HepG2 (cell line): ENCODE results near the gene NRSN2. TPM values are rescaled to one million over a fixed set of nuclear protein-coding genes. Genes with fewer than 3 reads are reported as not detected.

Source experiments
- ATF1 ChIP-seq: IDR thresholded peaks from 2 replicates; pipeline ENCODE4 v1.6.1; 2016; ENCODE audit warnings: mild to moderate bottlenecking, control low read depth
- CCAR2 ChIP-seq: fragments of 200-400 bp; formaldehyde crosslinking; optimal IDR thresholded peaks from 2 replicates; pipeline ENCODE3; 2018; ENCODE audit warnings: low read depth, mild to moderate bottlenecking, low read length, moderate library complexity
- CEBPG ChIP-seq: IDR thresholded peaks from 2 replicates; pipeline ENCODE4 v1.6.1; 2016
- HMG20A ChIP-seq: IDR thresholded peaks from 2 replicates; pipeline ENCODE4 v1.6.1; 2016; ENCODE audit warnings: borderline replicate concordance
- KLF9 ChIP-seq: IDR thresholded peaks from 2 replicates; pipeline ENCODE4 v1.6.1; 2016; ENCODE audit warnings: low read depth
- NPAS2 ChIP-seq: sonication (generic); formaldehyde crosslinking; IDR thresholded peaks from 2 replicates; pipeline ENCODE4 v1.8.0; 2022; ENCODE audit warnings: mild to moderate bottlenecking, missing genetic modification reagents, borderline replicate concordance
- PHB2 ChIP-seq: fragments of 450-650 bp; IDR thresholded peaks from 2 replicates; pipeline ENCODE4 v1.6.1; 2018; ENCODE audit not compliant: partially characterized antibody
- PHF8 ChIP-seq: sonication (generic); formaldehyde crosslinking; IDR thresholded peaks from 2 replicates; pipeline ENCODE4 v1.5.0; 2020; ENCODE audit warnings: missing genetic modification reagents
- SIX1 ChIP-seq: sonication (generic); formaldehyde crosslinking; IDR thresholded peaks from 2 replicates; pipeline ENCODE4 v1.4.0; 2020; ENCODE audit warnings: missing genetic modification reagents, borderline replicate concordance
- SKI ChIP-seq: fragments of 450-650 bp; IDR thresholded peaks from one replicate; pipeline ENCODE4 v1.6.1; 2018; ENCODE audit warnings: mild to moderate bottlenecking; ENCODE audit not compliant: partially characterized antibody
- SRSF9 ChIP-seq: fragments of 200-400 bp; formaldehyde crosslinking; IDR thresholded peaks from 2 replicates; pipeline ENCODE4 v1.6.1; 2018; ENCODE audit warnings: borderline replicate concordance, mild to moderate bottlenecking, low read depth, low read length; ENCODE audit not compliant: insufficient read depth, poor library complexity, severe bottlenecking
- ZMYM2 ChIP-seq: sonication (generic); formaldehyde crosslinking; IDR thresholded peaks from 2 replicates; pipeline ENCODE4 v1.8.0; 2022; ENCODE audit warnings: mild to moderate bottlenecking, missing genetic modification reagents
- ZNF121 ChIP-seq: sonication (generic); formaldehyde crosslinking; IDR thresholded peaks from 2 replicates; pipeline ENCODE4 v1.5.0; 2020; ENCODE audit warnings: mild to moderate bottlenecking, missing genetic modification reagents
- ZNF143 ChIP-seq: sonication (generic); formaldehyde crosslinking; IDR thresholded peaks from 2 replicates; pipeline ENCODE4 v1.4.0; 2020; ENCODE audit warnings: missing genetic modification reagents
- ZNF430 ChIP-seq: sonication (generic); formaldehyde crosslinking; IDR thresholded peaks from 2 replicates; pipeline ENCODE4 v1.9.0; 2021; ENCODE audit warnings: mild to moderate bottlenecking, missing genetic modification reagents
- ZNF431 ChIP-seq: sonication (generic); formaldehyde crosslinking; IDR thresholded peaks from 2 replicates; pipeline ENCODE4 v1.9.0; 2022; ENCODE audit warnings: missing genetic modification reagents, low read depth, mild to moderate bottlenecking, borderline replicate concordance
- ZNF563 ChIP-seq: sonication (generic); formaldehyde crosslinking; IDR thresholded peaks from 2 replicates; pipeline ENCODE4 v1.8.0; 2022; ENCODE audit warnings: mild to moderate bottlenecking, moderate library complexity, missing genetic modification reagents
- polyA plus RNA-seq, 8 experiments: library from polyadenylated mRNA; depleted of rRNA in 3 of 8; stranded (reverse) in 7 of 8; unstranded in 1 of 8; fragments of >200 nt; fragmentation: Illumina TruSeq in 4 of 8; extraction: Trizol in 4 of 8; gene quantifications; 2 replicates each; pipeline versions ENCODE4 v1.2.1 to v1.2.3, GENCODE V29; 2011 to 2016; ENCODE audit warnings: low read depth in 4 of 8, missing spikeins in 1 of 8, mixed read lengths in 1 of 8; ENCODE audit not compliant: insufficient read depth in 1 of 8
- total RNA-seq, 5 experiments: library from RNA; depleted of rRNA; stranded (reverse); fragments of >200 nt; fragmentation: Illumina TruSeq; extraction: Trizol; gene quantifications; 2 replicates each; pipeline ENCODE4 v1.2.3, GENCODE V29; 2016; ENCODE audit warnings: low read depth in 1 of 5
- TF ChIP-seq, protein P1 (sequence below): sonication (generic); formaldehyde crosslinking; IDR thresholded peaks from 2 replicates; pipeline ENCODE4 v1.5.1; 2020; ENCODE audit warnings: mild to moderate bottlenecking, moderate library complexity, missing genetic modification reagents
- TF ChIP-seq, protein P2 (sequence below): sonication (generic); formaldehyde crosslinking; conservative IDR thresholded peaks from 2 replicates; pipeline ENCODE4 v1.8.1; 2023; ENCODE audit warnings: missing genetic modification reagents
- TF ChIP-seq, protein P3 (sequence below): sonication (generic); formaldehyde crosslinking; IDR thresholded peaks from 2 replicates; pipeline ENCODE4 v1.4.0; 2020; ENCODE audit warnings: missing genetic modification reagents

Gene NRSN2
- total and polyA plus RNA-seq, 2 of the 13 experiments (the other 11 are each of a cell fraction or from before 2014, with no cell fraction given) = 32.3 to 49.4 TPM

DNA sequence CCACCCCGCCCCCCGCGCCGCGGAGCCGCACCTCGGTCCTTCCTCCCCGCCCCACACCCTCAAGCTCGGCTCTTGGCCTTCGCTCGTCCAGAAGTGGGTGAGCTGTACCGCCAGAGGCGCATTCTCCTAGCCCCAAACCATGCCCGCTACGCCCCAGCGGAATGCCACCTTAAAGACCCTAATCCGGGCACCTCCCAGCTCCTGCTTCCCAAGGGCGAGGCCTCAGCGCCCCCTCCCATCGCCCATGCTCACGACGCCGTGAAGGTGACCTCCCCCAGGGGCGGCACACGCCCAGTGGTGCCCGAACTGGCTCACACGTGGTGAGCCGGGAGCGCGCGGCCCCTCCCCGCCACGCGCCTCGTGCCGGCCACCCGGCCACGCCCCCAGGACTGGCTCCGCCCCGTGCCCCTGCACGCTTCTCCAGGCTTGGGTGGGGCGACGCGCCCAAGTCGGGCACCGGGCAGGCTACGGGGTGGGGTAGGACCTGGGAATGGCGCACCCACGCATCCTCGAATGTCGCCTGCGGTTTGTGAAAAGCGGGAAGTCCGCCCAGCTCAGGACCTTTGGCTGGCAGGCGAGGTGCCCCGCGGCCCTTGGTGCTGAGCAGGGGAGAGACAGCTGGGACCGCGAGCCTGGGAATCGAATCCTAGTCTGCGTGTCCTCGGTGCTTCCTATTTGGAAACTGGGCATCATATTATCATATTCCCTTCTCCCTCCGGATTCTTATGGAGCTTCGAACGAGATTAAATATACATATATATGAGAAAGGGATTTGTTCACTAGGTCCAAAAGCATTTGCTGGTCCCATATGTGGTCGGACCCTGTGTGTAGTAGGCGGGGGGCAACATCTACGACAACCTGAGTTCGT lies 22.5 kb upstream of the NRSN2 start (continued):
- TF ChIP-seq, protein P1, sequence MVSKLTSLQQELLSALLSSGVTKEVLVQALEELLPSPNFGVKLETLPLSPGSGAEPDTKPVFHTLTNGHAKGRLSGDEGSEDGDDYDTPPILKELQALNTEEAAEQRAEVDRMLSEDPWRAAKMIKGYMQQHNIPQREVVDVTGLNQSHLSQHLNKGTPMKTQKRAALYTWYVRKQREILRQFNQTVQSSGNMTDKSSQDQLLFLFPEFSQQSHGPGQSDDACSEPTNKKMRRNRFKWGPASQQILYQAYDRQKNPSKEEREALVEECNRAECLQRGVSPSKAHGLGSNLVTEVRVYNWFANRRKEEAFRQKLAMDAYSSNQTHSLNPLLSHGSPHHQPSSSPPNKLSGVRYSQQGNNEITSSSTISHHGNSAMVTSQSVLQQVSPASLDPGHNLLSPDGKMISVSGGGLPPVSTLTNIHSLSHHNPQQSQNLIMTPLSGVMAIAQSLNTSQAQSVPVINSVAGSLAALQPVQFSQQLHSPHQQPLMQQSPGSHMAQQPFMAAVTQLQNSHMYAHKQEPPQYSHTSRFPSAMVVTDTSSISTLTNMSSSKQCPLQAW = peak; percentile 80
- TF ChIP-seq, protein P2, sequence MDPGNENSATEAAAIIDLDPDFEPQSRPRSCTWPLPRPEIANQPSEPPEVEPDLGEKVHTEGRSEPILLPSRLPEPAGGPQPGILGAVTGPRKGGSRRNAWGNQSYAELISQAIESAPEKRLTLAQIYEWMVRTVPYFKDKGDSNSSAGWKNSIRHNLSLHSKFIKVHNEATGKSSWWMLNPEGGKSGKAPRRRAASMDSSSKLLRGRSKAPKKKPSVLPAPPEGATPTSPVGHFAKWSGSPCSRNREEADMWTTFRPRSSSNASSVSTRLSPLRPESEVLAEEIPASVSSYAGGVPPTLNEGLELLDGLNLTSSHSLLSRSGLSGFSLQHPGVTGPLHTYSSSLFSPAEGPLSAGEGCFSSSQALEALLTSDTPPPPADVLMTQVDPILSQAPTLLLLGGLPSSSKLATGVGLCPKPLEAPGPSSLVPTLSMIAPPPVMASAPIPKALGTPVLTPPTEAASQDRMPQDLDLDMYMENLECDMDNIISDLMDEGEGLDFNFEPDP (CRISPR knock-in tag) = no peak
- TF ChIP-seq CCAR2 (peak; percentile 68), PHF8 (peak; percentile 92), SKI (peak; percentile 73), KLF9 (CRISPR knock-in tag) (peak; percentile 96), SRSF9 (no peak), ZNF431 (CRISPR knock-in tag) (peak; percentile 94), SIX1 (CRISPR knock-in tag) (no peak; the same call in 1 of the 2 replicates), CEBPG (CRISPR knock-in tag) (peak; percentile 71), HMG20A (peak; percentile 58; the same call in 1 of the 2 replicates), ZNF121 (0 out of 2 replicates have a peak, but pooled peaks have one; percentile 50), ZNF143 (peak; percentile 52; the same call in 1 of the 2 replicates), ZNF563 (CRISPR knock-in tag) (peak; percentile 98), ATF1 (no peak), PHB2 (no peak), NPAS2 (CRISPR knock-in tag) (no peak), ZMYM2 (CRISPR knock-in tag) (peak; percentile 77), ZNF430 (CRISPR knock-in tag) (peak; percentile 98)
- TF ChIP-seq, protein P3, sequence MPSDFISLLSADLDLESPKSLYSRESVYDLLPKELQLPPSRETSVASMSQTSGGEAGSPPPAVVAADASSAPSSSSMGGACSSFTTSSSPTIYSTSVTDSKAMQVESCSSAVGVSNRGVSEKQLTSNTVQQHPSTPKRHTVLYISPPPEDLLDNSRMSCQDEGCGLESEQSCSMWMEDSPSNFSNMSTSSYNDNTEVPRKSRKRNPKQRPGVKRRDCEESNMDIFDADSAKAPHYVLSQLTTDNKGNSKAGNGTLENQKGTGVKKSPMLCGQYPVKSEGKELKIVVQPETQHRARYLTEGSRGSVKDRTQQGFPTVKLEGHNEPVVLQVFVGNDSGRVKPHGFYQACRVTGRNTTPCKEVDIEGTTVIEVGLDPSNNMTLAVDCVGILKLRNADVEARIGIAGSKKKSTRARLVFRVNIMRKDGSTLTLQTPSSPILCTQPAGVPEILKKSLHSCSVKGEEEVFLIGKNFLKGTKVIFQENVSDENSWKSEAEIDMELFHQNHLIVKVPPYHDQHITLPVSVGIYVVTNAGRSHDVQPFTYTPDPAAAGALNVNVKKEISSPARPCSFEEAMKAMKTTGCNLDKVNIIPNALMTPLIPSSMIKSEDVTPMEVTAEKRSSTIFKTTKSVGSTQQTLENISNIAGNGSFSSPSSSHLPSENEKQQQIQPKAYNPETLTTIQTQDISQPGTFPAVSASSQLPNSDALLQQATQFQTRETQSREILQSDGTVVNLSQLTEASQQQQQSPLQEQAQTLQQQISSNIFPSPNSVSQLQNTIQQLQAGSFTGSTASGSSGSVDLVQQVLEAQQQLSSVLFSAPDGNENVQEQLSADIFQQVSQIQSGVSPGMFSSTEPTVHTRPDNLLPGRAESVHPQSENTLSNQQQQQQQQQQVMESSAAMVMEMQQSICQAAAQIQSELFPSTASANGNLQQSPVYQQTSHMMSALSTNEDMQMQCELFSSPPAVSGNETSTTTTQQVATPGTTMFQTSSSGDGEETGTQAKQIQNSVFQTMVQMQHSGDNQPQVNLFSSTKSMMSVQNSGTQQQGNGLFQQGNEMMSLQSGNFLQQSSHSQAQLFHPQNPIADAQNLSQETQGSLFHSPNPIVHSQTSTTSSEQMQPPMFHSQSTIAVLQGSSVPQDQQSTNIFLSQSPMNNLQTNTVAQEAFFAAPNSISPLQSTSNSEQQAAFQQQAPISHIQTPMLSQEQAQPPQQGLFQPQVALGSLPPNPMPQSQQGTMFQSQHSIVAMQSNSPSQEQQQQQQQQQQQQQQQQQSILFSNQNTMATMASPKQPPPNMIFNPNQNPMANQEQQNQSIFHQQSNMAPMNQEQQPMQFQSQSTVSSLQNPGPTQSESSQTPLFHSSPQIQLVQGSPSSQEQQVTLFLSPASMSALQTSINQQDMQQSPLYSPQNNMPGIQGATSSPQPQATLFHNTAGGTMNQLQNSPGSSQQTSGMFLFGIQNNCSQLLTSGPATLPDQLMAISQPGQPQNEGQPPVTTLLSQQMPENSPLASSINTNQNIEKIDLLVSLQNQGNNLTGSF (CRISPR knock-in tag) = peak; percentile 97
